Loucy (cell line): ENCODE data around the gene CHD6.

Source experiments
- H2AFZ ChIP-seq: fragments of 200-600 bp; sonication (generic); 2 replicates; pipeline ENCODE4 v1.6.0; 2016; ENCODE audit warnings: antibody characterized with exemption, mild to moderate bottlenecking, low read length, moderate library complexity
- H3F3A ChIP-seq: fragments of 200-600 bp; 2 replicates; pipeline ENCODE4 v1.6.0; 2016; ENCODE audit warnings: antibody characterized with exemption, low read depth, mild to moderate bottlenecking
- H3K27me3 ChIP-seq: fragments of 200-600 bp; sonication (generic); 2 replicates; pipeline ENCODE4 v1.6.1; 2014; ENCODE audit warnings: low read length, mild to moderate bottlenecking; ENCODE audit not compliant: insufficient read depth, poor library complexity, severe bottlenecking
- H3K36me3 ChIP-seq: fragments of 200-600 bp; sonication (generic); 2 replicates; pipeline ENCODE4 v1.6.1; 2016; ENCODE audit warnings: low read length; ENCODE audit not compliant: insufficient read depth
- H3K4me1 ChIP-seq: fragments of 200-600 bp; sonication (generic); 2 replicates; pipeline ENCODE4 v1.5.1; 2014; ENCODE audit warnings: low read length, mild to moderate bottlenecking; ENCODE audit not compliant: insufficient read depth, poor library complexity, severe bottlenecking
- H3K4me2 ChIP-seq: fragments of 200-600 bp; sonication (generic); 2 replicates; pipeline ENCODE4 v1.6.0; 2014; ENCODE audit warnings: antibody characterized with exemption, low read length, low read depth, mild to moderate bottlenecking; ENCODE audit not compliant: poor library complexity, severe bottlenecking
- H3K4me3 ChIP-seq: fragments of 200-600 bp; sonication (generic); 2 replicates; pipeline ENCODE4 v1.5.1; 2014; ENCODE audit warnings: low read length, mild to moderate bottlenecking, mixed read lengths; ENCODE audit not compliant: poor library complexity, severe bottlenecking
- H3K79me2 ChIP-seq: fragments of 200-600 bp; sonication (generic); 2 replicates; pipeline ENCODE4 v1.6.1; 2014; ENCODE audit warnings: low read length; ENCODE audit not compliant: insufficient read depth
- H3K9ac ChIP-seq: fragments of 200-600 bp; sonication (generic); 2 replicates; pipeline ENCODE4 v1.6.0; 2014; ENCODE audit warnings: mild to moderate bottlenecking, low read depth, low read length, moderate library complexity; ENCODE audit not compliant: poor library complexity, severe bottlenecking
- H3K9me2 ChIP-seq: fragments of 200-600 bp; sonication (generic); replicated peaks from 2 replicates; pipeline ENCODE4 v1.6.1; 2016; ENCODE audit warnings: low read depth, low read length, mixed read lengths
- H3K9me3 ChIP-seq: fragments of 200-600 bp; sonication (generic); 2 replicates; pipeline ENCODE4 v1.6.1; 2014; ENCODE audit warnings: mild to moderate bottlenecking, antibody characterized with exemption, low read length, low read depth; ENCODE audit not compliant: insufficient read depth
- H4K20me1 ChIP-seq: fragments of 200-600 bp; sonication (generic); 2 replicates; pipeline ENCODE4 v1.6.0; 2014; ENCODE audit warnings: antibody characterized with exemption, low read length, mild to moderate bottlenecking; ENCODE audit not compliant: insufficient read depth, poor library complexity, severe bottlenecking
- CTCF ChIP-seq: fragments of 200-600 bp; sonication (generic); conservative IDR thresholded peaks from 2 replicates; pipeline ENCODE4 v1.5.1; 2014; ENCODE audit warnings: mild to moderate bottlenecking, antibody characterized with exemption, low read length
- EZH2phosphoT487 ChIP-seq: fragments of 200-600 bp; IDR thresholded peaks from 2 replicates; pipeline ENCODE4 v1.6.1; 2018; ENCODE audit warnings: antibody characterized with exemption, mild to moderate bottlenecking, moderate library complexity, borderline replicate concordance

The CHD6 gene

GRCh38 chr20:41386502-41387427 is 231.4 kb downstream of the CHD6 start:
- Histone ChIP-seq H3K36me3 (no peaks in the 10 kb centered on the region), H3K79me2 (no peaks in the 10 kb centered on the region), H3K27me3 (no peaks in the 10 kb centered on the region), H3K4me2 (no peak overlapping the region), H3K9ac (no peak overlapping the region), H3K9me3 (no peaks in the 10 kb centered on the region), H3F3A (no peaks in the 10 kb centered on the region), H3K4me1 (peaks cover 4% of the 10 kb centered on the region), H2AFZ (no peak overlapping the region), H3K9me2 (no peaks in the 10 kb centered on the region), H4K20me1 (no peaks in the 10 kb centered on the region), H3K4me3 (no peak overlapping the region)
- TF ChIP-seq EZH2phosphoT487 (no peak), CTCF (no peak)

- Histone ChIP-seq H3K36me3 (no peaks in the 10 kb centered on the region), H3K79me2 (no peaks in the 10 kb centered on the region), H3K4me1 (peaks cover 23% of the 10 kb centered on the region), H3K9me2 (no peaks in the 10 kb centered on the region), H3K9me3 (no peaks in the 10 kb centered on the region), H3K4me3 (no peak overlapping the region), H2AFZ (no peak overlapping the region), H3F3A (no peaks in the 10 kb centered on the region; the same call in 1 of the 2 replicates), H3K9ac (no peak overlapping the region), H3K27me3 (no peaks in the 10 kb centered on the region), H3K4me2 (no peak overlapping the region), H4K20me1 (no peaks in the 10 kb centered on the region)
- no peak for TF ChIP-seq CTCF
- no peak for TF ChIP-seq EZH2phosphoT487
Observed at GRCh38 chr20:41382791-41383305, 235.3 kb downstream of the CHD6 start.

- TF ChIP-seq EZH2phosphoT487 (no peak), CTCF (no peak)
- no peaks in the 10 kb centered on the region; the same call in 1 of the 2 replicates for H3F3A ChIP-seq
- H3K4me3 ChIP-seq: no peak overlapping the region
Observed at GRCh38 chr20:41380551-41381193, 237.5 kb downstream of the CHD6 start.

More at GRCh38 chr20:41380551-41381193, 237.5 kb downstream of the CHD6 start:
- Histone ChIP-seq H3K27me3 (no peaks in the 10 kb centered on the region), H3K9me3 (no peaks in the 10 kb centered on the region), H3K79me2 (no peaks in the 10 kb centered on the region), H3K9ac (no peak overlapping the region), H3K36me3 (no peaks in the 10 kb centered on the region), H3K4me2 (peak overlapping the region; percentile 48), H2AFZ (no peak overlapping the region), H3K4me1 (peaks cover 23% of the 10 kb centered on the region), H4K20me1 (no peaks in the 10 kb centered on the region), H3K9me2 (no peaks in the 10 kb centered on the region)
